ENCODE results near the gene IRX1. TPM values are rescaled to one million over a fixed set of nuclear protein-coding genes. Genes with fewer than 3 reads are reported as not detected.

The IRX1 gene
- total and polyA plus RNA-seq, 4 donors: 0.33 TPM; not detected in 3

- H3K4me3 ChIP-seq (ENCODE audit: low read depth in 1 of 3, low read length in 3 of 3): no peak overlapping the region
- no peak for DNase-seq (ENCODE audit: low spot score)
- H3K9me3 ChIP-seq (ENCODE audit: control insufficient read depth in 4 of 4, low read length in 3 of 4): peaks cover 0 to 7% (median 5%) of the 10 kb centered on the region in 4 donors
- H3K27me3 ChIP-seq (ENCODE audit: control insufficient read depth in 4 of 4, insufficient read depth in 4 of 4, low read length in 3 of 4): no peaks in the 10 kb centered on the region
- no peak overlapping the region for H3K27ac ChIP-seq (ENCODE audit: low read depth in 1 of 2, low read length in 2 of 2)
- 63% methylated on average over 9 of the region's 9 CpGs for WGBS
- TF ChIP-seq NR2F2 (IDR thresholded peaks at IDR 0.05) (no peak), YY1 (IDR thresholded peaks at IDR 0.05) (no peak), HNF4A (conservative IDR thresholded peaks at IDR 0.05) (no peak), TAF1 (conservative IDR thresholded peaks at IDR 0.05) (no peak), FOXA1 (IDR thresholded peaks at IDR 0.05) (no peak), GABPA (IDR thresholded peaks at IDR 0.05 in 1 of 2, conservative IDR thresholded peaks at IDR 0.05 in 1 of 2) (no peak), ZBTB33 (IDR thresholded peaks at IDR 0.05) (no peak), RAD21 (IDR thresholded peaks at IDR 0.05) (no peak), SP1 (IDR thresholded peaks at IDR 0.05) (no peak)
- TF ChIP-seq, protein P1, sequence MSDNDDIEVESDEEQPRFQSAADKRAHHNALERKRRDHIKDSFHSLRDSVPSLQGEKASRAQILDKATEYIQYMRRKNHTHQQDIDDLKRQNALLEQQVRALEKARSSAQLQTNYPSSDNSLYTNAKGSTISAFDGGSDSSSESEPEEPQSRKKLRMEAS (IDR thresholded peaks at IDR 0.05): no peak
- TF ChIP-seq, protein P2, sequence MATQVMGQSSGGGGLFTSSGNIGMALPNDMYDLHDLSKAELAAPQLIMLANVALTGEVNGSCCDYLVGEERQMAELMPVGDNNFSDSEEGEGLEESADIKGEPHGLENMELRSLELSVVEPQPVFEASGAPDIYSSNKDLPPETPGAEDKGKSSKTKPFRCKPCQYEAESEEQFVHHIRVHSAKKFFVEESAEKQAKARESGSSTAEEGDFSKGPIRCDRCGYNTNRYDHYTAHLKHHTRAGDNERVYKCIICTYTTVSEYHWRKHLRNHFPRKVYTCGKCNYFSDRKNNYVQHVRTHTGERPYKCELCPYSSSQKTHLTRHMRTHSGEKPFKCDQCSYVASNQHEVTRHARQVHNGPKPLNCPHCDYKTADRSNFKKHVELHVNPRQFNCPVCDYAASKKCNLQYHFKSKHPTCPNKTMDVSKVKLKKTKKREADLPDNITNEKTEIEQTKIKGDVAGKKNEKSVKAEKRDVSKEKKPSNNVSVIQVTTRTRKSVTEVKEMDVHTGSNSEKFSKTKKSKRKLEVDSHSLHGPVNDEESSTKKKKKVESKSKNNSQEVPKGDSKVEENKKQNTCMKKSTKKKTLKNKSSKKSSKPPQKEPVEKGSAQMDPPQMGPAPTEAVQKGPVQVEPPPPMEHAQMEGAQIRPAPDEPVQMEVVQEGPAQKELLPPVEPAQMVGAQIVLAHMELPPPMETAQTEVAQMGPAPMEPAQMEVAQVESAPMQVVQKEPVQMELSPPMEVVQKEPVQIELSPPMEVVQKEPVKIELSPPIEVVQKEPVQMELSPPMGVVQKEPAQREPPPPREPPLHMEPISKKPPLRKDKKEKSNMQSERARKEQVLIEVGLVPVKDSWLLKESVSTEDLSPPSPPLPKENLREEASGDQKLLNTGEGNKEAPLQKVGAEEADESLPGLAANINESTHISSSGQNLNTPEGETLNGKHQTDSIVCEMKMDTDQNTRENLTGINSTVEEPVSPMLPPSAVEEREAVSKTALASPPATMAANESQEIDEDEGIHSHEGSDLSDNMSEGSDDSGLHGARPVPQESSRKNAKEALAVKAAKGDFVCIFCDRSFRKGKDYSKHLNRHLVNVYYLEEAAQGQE (IDR thresholded peaks at IDR 0.05): no peak
- TF ChIP-seq, protein P3, sequence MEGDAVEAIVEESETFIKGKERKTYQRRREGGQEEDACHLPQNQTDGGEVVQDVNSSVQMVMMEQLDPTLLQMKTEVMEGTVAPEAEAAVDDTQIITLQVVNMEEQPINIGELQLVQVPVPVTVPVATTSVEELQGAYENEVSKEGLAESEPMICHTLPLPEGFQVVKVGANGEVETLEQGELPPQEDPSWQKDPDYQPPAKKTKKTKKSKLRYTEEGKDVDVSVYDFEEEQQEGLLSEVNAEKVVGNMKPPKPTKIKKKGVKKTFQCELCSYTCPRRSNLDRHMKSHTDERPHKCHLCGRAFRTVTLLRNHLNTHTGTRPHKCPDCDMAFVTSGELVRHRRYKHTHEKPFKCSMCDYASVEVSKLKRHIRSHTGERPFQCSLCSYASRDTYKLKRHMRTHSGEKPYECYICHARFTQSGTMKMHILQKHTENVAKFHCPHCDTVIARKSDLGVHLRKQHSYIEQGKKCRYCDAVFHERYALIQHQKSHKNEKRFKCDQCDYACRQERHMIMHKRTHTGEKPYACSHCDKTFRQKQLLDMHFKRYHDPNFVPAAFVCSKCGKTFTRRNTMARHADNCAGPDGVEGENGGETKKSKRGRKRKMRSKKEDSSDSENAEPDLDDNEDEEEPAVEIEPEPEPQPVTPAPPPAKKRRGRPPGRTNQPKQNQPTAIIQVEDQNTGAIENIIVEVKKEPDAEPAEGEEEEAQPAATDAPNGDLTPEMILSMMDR (IDR thresholded peaks at IDR 0.05; ENCODE audit: low read depth, low read length, missing input control): no peak
- no peaks in the 10 kb centered on the region for H3K36me3 ChIP-seq (ENCODE audit: control insufficient read depth in 4 of 4, insufficient read depth in 3 of 4, low read depth in 1 of 4, low read length in 3 of 4)
- H3K9ac ChIP-seq (ENCODE audit: low read depth in 1 of 2, low read length in 2 of 2): no peak overlapping the region
- H3K4me1 ChIP-seq (ENCODE audit: control insufficient read depth in 4 of 4, insufficient read depth in 4 of 4, low read length in 3 of 4): no peaks in the 10 kb centered on the region
These were observed 30.7 kb upstream of the IRX1 start for GRCh38 chr5:3564827-3565518.

DNA sequence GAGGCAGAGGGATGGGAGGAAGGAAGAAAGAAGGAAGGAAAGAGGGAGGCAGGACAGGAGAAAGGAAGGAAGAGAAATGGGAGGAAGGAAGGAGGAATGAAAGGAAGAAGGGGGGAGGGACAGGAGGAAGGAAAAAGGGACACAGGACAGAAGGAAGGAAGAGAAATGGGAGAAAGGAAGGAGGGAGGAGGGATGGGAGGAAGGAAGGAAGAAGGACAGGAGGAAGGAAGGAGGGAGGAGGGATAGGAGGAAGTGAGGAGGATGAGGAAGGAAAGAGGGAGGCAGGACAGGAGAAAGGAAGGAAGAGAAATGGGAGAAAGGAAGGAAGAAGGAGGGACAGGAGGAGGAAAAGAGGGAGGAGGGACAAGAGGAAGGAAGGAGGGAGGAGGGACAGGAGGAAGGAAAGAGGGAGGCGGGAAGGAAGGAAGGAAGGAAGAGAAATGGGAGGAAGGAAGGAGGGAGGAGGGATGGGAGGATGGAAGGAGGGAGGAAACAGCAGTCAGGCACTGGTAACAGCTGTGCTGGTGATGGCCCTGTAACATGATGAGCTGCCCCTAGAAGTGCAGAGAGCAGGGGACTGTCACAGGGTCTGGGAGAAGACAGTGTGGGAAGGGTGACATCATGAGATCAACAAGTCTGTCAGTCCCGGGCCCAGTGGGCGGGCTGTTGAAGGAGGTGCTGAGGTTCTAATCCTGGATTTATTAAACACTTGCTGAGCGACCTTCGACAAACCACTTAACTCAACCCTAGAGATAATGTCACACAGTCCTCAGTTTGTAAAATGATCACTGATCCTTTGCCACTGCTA lies 10.7 kb upstream of the IRX1 start:
- WGBS: 56% methylated on average over 5 of the region's 5 CpGs
- Histone ChIP-seq H3K4me1 (ENCODE audit: control insufficient read depth in 4 of 4, insufficient read depth in 4 of 4, low read length in 3 of 4) (no peaks in the 10 kb centered on the region), H3K27ac (ENCODE audit: low read depth in 1 of 2, low read length in 2 of 2) (no peak overlapping the region)

More for the DNA sequence above, 10.7 kb upstream of the IRX1 start:
- Histone ChIP-seq H3K9ac (ENCODE audit: low read depth in 1 of 2, low read length in 2 of 2) (no peak overlapping the region), H3K27me3 (ENCODE audit: control insufficient read depth in 4 of 4, insufficient read depth in 4 of 4, low read length in 3 of 4) (peaks cover 0 to 12% (median 1%) of the 10 kb centered on the region in 4 donors), H3K36me3 (ENCODE audit: control insufficient read depth in 4 of 4, insufficient read depth in 3 of 4, low read depth in 1 of 4, low read length in 3 of 4) (no peaks in the 10 kb centered on the region), H3K9me3 (ENCODE audit: control insufficient read depth in 4 of 4, low read length in 3 of 4) (no peaks in the 10 kb centered on the region), H3K4me3 (ENCODE audit: low read depth in 1 of 3, low read length in 3 of 3) (no peak overlapping the region)
- no peak for DNase-seq (ENCODE audit: low spot score)
- TF ChIP-seq, protein P1 (IDR thresholded peaks at IDR 0.05): no peak
- TF ChIP-seq GABPA (IDR thresholded peaks at IDR 0.05 in 1 of 2, conservative IDR thresholded peaks at IDR 0.05 in 1 of 2) (no peak), TAF1 (conservative IDR thresholded peaks at IDR 0.05) (no peak), EGR1 (IDR thresholded peaks at IDR 0.05; ENCODE audit: low read depth in 2 of 2) (no peak)
- TF ChIP-seq, protein P3 (IDR thresholded peaks at IDR 0.05; ENCODE audit: low read depth, low read length, missing input control): no peak
